Kidney glomerular epithelial cell (primary cell): ENCODE data around the gene CATSPER4.
"Not testable (repeated sequence)": the region's sequence is repeated elsewhere in the genome, so short reads cannot be mapped to it uniquely, and the experiment has no call there.

Experiments
- DNase-seq: peaks from one replicate; lab custom pipeline; 2025; lab: John Stamatoyannopoulos, UW

Gene CATSPER4

GRCh38 chr1:26195805-26196204, 5.4 kb downstream of the CATSPER4 start:
- no peak for DNase-seq

GRCh38 chr1:26197301-26197700, 6.9 kb downstream of the CATSPER4 start:
- no peak for DNase-seq

- no peak for DNase-seq
Measured at GRCh38 chr1:26197813-26198212, 7.4 kb downstream of the CATSPER4 start.

- no peak for DNase-seq
Measured at GRCh38 chr1:26200413-26200812, 10.0 kb downstream of the CATSPER4 start.

GRCh38 chr1:26203642-26204318, 13.4 kb downstream of the CATSPER4 start:
- no peak for DNase-seq

- no peak for DNase-seq
Measured at GRCh38 chr1:26210147-26210870, 19.9 kb downstream of the CATSPER4 start.

GRCh38 chr1:26212726-26213125, 22.3 kb downstream of the CATSPER4 start:
- no peak for DNase-seq

- DNase-seq: no peak
Measured at GRCh38 chr1:26213335-26213905, 23.0 kb downstream of the CATSPER4 start.

- no peak for DNase-seq
Measured at GRCh38 chr1:26215246-26215645, 24.8 kb downstream of the CATSPER4 start.

- DNase-seq: peak; percentile 88
Measured at GRCh38 chr1:26218906-26219494, 28.6 kb downstream of the CATSPER4 start.

- DNase-seq: no peak
Measured at GRCh38 chr1:26220199-26220912, 30.0 kb downstream of the CATSPER4 start.

GRCh38 chr1:26221094-26221493, 30.7 kb downstream of the CATSPER4 start:
- no peak for DNase-seq

GRCh38 chr1:26224606-26225005, 34.2 kb downstream of the CATSPER4 start:
- DNase-seq: no peak

- no peak for DNase-seq
Measured at GRCh38 chr1:26225033-26225831, 34.8 kb downstream of the CATSPER4 start.

GRCh38 chr1:26230682-26231081, 40.3 kb downstream of the CATSPER4 start:
- not testable (repeated sequence) for DNase-seq

GRCh38 chr1:26233903-26234643, 43.7 kb downstream of the CATSPER4 start, which contains the start of gene CEP85:
Gene CEP85 (plus strand): TSS chr1:26234200. CDS start chr1:26239784, 5,584 bp downstream.
- peak; percentile 95 for DNase-seq

GRCh38 chr1:26234644-26235370, 44.4 kb downstream of the CATSPER4 start:
- DNase-seq: peak; percentile 14

- no peak for DNase-seq
Measured at GRCh38 chr1:26237230-26237966, 47.0 kb downstream of the CATSPER4 start.

- no peak for DNase-seq
Measured at GRCh38 chr1:26239936-26240335, 49.5 kb downstream of the CATSPER4 start.
